HepG2 (cell line): Measurements from ENCODE around the gene RCBTB2.

Experiments
- ATF5 ChIP-seq: sonication (generic); formaldehyde crosslinking; IDR thresholded peaks from 2 replicates; pipeline ENCODE4 v1.4.0; 2020; ENCODE audit warnings: mild to moderate bottlenecking, low read depth, missing genetic modification reagents
- ATF7 ChIP-seq, 2 experiments: fragments of 450-650 bp in 1 of 2; sonication (generic) in 1 of 2; formaldehyde crosslinking in 1 of 2; IDR thresholded peaks; 2 replicates each; pipeline versions ENCODE4 v1.4.0 to v1.6.1; 2016 to 2020; ENCODE audit warnings: antibody characterized with exemption in 1 of 2, mild to moderate bottlenecking in 1 of 2, missing genetic modification reagents in 1 of 2
- FOXK1 ChIP-seq: sonication (generic); formaldehyde crosslinking; IDR thresholded peaks from 2 replicates; pipeline ENCODE4 v1.4.0; 2020; ENCODE audit warnings: low read depth, missing genetic modification reagents, borderline replicate concordance
- FOXP4 ChIP-seq: sonication (generic); formaldehyde crosslinking; IDR thresholded peaks from 2 replicates; pipeline ENCODE4 v1.4.0; 2020; ENCODE audit warnings: missing genetic modification reagents
- HNF4A ChIP-seq: sonication (generic); formaldehyde crosslinking; IDR thresholded peaks from 2 replicates; pipeline ENCODE4 v1.4.0; 2020; ENCODE audit warnings: missing genetic modification reagents
- SIN3A ChIP-seq: IDR thresholded peaks from 2 replicates; pipeline ENCODE4 v1.6.1; 2011; ENCODE audit warnings: low read depth, mild to moderate bottlenecking, control low read depth, low read length, borderline replicate concordance
- SNAPC2 ChIP-seq: sonication (generic); formaldehyde crosslinking; IDR thresholded peaks from 2 replicates; pipeline ENCODE4 v1.8.1; 2022; ENCODE audit warnings: mild to moderate bottlenecking, missing genetic modification reagents
- ZBTB33 ChIP-seq: sonication (generic); formaldehyde crosslinking; IDR thresholded peaks from 2 replicates; pipeline ENCODE4 v1.4.0; 2020; ENCODE audit warnings: missing genetic modification reagents
- ZNF10 ChIP-seq: sonication (generic); formaldehyde crosslinking; IDR thresholded peaks from 2 replicates; pipeline ENCODE4 v1.4.0; 2020; ENCODE audit warnings: mild to moderate bottlenecking, low read depth, missing genetic modification reagents, borderline replicate concordance
- ZNF24 ChIP-seq: fragments of 450-650 bp; IDR thresholded peaks from 2 replicates; pipeline ENCODE4 v1.6.1; 2017; ENCODE audit warnings: antibody characterized with exemption, mild to moderate bottlenecking
- ZNF274 ChIP-seq: sonication (generic); formaldehyde crosslinking; IDR thresholded peaks from 2 replicates; pipeline ENCODE4 v1.5.1; 2020; ENCODE audit warnings: mild to moderate bottlenecking, missing genetic modification reagents
- TF ChIP-seq, protein P1 (sequence below): sonication (generic); formaldehyde crosslinking; IDR thresholded peaks from 2 replicates; pipeline ENCODE4 v1.5.0; 2020; ENCODE audit warnings: missing genetic modification reagents

DNA sequence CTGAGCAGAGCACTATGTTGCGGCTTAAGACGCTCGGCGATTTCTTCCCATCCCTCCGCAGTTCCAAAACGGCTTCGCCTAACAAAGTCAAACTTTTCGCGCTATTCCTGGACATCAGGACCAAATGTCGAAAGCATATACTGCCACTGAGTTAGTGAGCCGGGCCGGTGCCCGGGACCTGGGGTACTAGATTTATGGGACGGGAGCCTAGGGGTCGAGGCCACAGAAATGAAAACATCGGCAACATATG, 699 bp downstream of the RCBTB2 start:
- no peak for TF ChIP-seq ZNF10 (CRISPR knock-in tag)
- TF ChIP-seq ATF5 (CRISPR knock-in tag): no peak; the same call in 1 of the 2 replicates
- TF ChIP-seq ZBTB33: no peak
- TF ChIP-seq SNAPC2 (CRISPR knock-in tag): no peak
- TF ChIP-seq SIN3A: no peak
- no peak for TF ChIP-seq FOXP4 (CRISPR knock-in tag)
- TF ChIP-seq FOXK1 (CRISPR knock-in tag): no peak
- TF ChIP-seq ZNF274: no peak
- TF ChIP-seq HNF4A: no peak
- no peak for TF ChIP-seq ZNF24
- TF ChIP-seq, protein P1, sequence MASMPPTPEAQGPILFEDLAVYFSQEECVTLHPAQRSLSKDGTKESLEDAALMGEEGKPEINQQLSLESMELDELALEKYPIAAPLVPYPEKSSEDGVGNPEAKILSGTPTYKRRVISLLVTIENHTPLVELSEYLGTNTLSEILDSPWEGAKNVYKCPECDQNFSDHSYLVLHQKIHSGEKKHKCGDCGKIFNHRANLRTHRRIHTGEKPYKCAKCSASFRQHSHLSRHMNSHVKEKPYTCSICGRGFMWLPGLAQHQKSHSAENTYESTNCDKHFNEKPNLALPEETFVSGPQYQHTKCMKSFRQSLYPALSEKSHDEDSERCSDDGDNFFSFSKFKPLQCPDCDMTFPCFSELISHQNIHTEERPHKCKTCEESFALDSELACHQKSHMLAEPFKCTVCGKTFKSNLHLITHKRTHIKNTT (CRISPR knock-in tag): no peak
- no peak for TF ChIP-seq ATF7 (IDR thresholded peaks at IDR 0.05)
- no peak for TF ChIP-seq ATF7 (CRISPR knock-in tag; IDR thresholded peaks at IDR 0.05)
